Upper lobe of left lung (tissue), 4 donors: ENCODE results near the gene MCFD2.

Source experiments
- CTCF ChIP-seq, 6 experiments: fragments of 450-650 bp in 4 of 6; fragments of 200-600 bp in 2 of 6; sonication (generic) in 2 of 6; IDR thresholded peaks; one replicate each; pipeline ENCODE4 v1.5.1; 2016 to 2019; ENCODE audit warnings: antibody characterized with exemption in 6 of 6
- EP300 ChIP-seq, 4 donors: sonication (generic); formaldehyde crosslinking; IDR thresholded peaks; one replicate each; pipeline ENCODE4 v1.5.1; 2017; ENCODE audit warnings: antibody characterized with exemption in 4 of 4, control low read depth in 2 of 4
- POLR2A ChIP-seq, 4 donors: fragments of 450-650 bp; IDR thresholded peaks; one replicate each; pipeline ENCODE4 v1.5.1; 2016 to 2017; ENCODE audit warnings: antibody characterized with exemption in 4 of 4, mild to moderate bottlenecking in 2 of 4

GRCh38 chr2:46942891-46943626 is 27.5 kb upstream of the MCFD2 start:
- no peak for TF ChIP-seq POLR2A (IDR thresholded peaks at IDR 0.05)
- no peak for TF ChIP-seq CTCF (IDR thresholded peaks at IDR 0.05)
- no peak for TF ChIP-seq EP300 (IDR thresholded peaks at IDR 0.05)
